ENCODE results near the gene MIS12.

DNA sequence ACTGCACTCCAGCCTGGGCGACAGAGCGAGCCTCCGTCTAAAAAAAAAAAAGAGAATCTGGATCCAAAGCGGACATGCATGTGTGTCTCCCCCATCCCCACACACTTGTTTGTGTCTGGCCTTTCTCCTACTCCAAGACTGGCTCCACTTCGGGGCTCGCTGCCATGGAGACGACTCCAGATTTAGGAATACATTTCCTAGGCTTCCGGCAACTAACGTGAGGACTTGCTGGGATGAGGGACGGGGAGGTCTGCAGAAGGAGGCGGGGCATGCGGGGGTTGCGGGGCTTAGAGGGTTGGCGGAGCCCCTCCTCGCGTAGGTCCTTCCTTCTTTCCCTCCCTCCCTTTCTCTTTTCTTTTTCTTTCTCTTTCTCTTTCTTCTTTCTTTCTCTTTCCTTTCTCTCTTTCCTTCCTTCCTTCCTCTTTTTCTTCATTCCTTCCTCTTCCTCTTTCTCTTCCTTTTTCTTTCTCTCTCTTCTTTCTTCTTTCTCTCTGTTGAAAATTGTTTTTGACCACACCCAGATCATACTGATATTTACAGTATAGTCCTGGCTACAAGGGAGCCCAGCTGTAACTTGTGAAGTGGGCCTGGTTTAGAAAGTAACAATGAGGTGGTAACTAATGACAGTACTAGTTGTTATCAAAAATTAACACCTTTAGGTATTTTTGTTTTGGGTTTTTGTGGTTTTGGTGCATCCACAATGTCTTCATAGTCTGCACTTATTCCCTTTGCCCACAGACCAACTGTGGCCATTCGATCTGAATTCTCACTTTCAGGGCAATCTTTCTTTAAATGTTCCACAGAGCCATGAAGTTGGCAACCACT lies 25.2 kb downstream of the MIS12 start:
- TF ChIP-seq POLR2A (IDR thresholded peaks at IDR 0.05) = no peak
- TF ChIP-seq, protein P1, sequence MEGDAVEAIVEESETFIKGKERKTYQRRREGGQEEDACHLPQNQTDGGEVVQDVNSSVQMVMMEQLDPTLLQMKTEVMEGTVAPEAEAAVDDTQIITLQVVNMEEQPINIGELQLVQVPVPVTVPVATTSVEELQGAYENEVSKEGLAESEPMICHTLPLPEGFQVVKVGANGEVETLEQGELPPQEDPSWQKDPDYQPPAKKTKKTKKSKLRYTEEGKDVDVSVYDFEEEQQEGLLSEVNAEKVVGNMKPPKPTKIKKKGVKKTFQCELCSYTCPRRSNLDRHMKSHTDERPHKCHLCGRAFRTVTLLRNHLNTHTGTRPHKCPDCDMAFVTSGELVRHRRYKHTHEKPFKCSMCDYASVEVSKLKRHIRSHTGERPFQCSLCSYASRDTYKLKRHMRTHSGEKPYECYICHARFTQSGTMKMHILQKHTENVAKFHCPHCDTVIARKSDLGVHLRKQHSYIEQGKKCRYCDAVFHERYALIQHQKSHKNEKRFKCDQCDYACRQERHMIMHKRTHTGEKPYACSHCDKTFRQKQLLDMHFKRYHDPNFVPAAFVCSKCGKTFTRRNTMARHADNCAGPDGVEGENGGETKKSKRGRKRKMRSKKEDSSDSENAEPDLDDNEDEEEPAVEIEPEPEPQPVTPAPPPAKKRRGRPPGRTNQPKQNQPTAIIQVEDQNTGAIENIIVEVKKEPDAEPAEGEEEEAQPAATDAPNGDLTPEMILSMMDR (IDR thresholded peaks at IDR 0.05 in 4 of 5, conservative IDR thresholded peaks at IDR 0.05 in 1 of 5) = no peak
